HTERT RPE-1 (cell line): ENCODE measurements around the gene THAP11.
"Not testable (repeated sequence)": the region's sequence is repeated elsewhere in the genome, so short reads cannot be mapped to it uniquely, and the experiment has no call there.

Experiments used
- in situ Hi-C: fragments of 300-500 bp; cut with MboI; formaldehyde crosslinking; loops from 4 replicates; pipeline ENCODE4 v1.14.3; 2020; ENCODE audit warnings: low sequenced_read_pairs

The THAP11 gene

GRCh38 chr16:67834242-67834614, 7.9 kb upstream of the THAP11 start:
- in situ Hi-C loops: no loop called here

- in situ Hi-C loops: not testable (repeated sequence)
These were observed 4.9 kb upstream of the THAP11 start for GRCh38 chr16:67837190-67837589.

- in situ Hi-C loops: no loop called here
These were observed 4.3 kb upstream of the THAP11 start for GRCh38 chr16:67837811-67838210.

- in situ Hi-C loops: no loop called here
These were observed 813 bp upstream of the THAP11 start for GRCh38 chr16:67841198-67841815.

GRCh38 chr16:67842509-67843342, 606 bp downstream of the THAP11 start:
- in situ Hi-C loops: no loop called here

GRCh38 chr16:67843343-67843765, 1.2 kb downstream of the THAP11 start:
- in situ Hi-C loops: no loop called here

GRCh38 chr16:67844497-67844896, 2.4 kb downstream of the THAP11 start:
- in situ Hi-C loops: no loop called here

GRCh38 chr16:67845291-67846062, 3.4 kb downstream of the THAP11 start:
- in situ Hi-C loops: no loop called here

GRCh38 chr16:67846063-67846319, 3.9 kb downstream of the THAP11 start:
- in situ Hi-C loops: no loop called here

- in situ Hi-C loops: no loop called here
These were observed 4.4 kb downstream of the THAP11 start, which contains the start of gene NUTF2 for GRCh38 chr16:67846320-67847063. Gene NUTF2, plus strand, starts transcription at chr16:67846933. Its CDS starts 18,198 bp downstream, at chr16:67865131.

- in situ Hi-C loops: no loop called here
These were observed 5.1 kb downstream of the THAP11 start, which contains the start of gene CENPT for GRCh38 chr16:67847064-67847861. Gene CENPT, minus strand, starts transcription at chr16:67847693. Its CDS starts 13,834 bp downstream, at chr16:67833859.

- in situ Hi-C loops: no loop called here
These were observed 6.0 kb downstream of the THAP11 start for GRCh38 chr16:67848118-67848517.

GRCh38 chr16:67853670-67854069, 11.6 kb downstream of the THAP11 start:
- in situ Hi-C loops: no loop called here

GRCh38 chr16:67855789-67856188, 13.7 kb downstream of the THAP11 start:
- in situ Hi-C loops: no loop called here

GRCh38 chr16:67856927-67857546, 14.9 kb downstream of the THAP11 start:
- in situ Hi-C loops: no loop called here

GRCh38 chr16:67857547-67858233, 15.6 kb downstream of the THAP11 start:
- in situ Hi-C loops: no loop called here

- in situ Hi-C loops: no loop called here
These were observed 16.4 kb downstream of the THAP11 start for GRCh38 chr16:67858500-67858899.

GRCh38 chr16:67860589-67861398, 18.7 kb downstream of the THAP11 start:
- in situ Hi-C loops: no loop called here
